ENCODE data around the gene CLCN7.
A peak's percentile ranks its signal among the peaks of the same experiment; 100 is the strongest.

DNA sequence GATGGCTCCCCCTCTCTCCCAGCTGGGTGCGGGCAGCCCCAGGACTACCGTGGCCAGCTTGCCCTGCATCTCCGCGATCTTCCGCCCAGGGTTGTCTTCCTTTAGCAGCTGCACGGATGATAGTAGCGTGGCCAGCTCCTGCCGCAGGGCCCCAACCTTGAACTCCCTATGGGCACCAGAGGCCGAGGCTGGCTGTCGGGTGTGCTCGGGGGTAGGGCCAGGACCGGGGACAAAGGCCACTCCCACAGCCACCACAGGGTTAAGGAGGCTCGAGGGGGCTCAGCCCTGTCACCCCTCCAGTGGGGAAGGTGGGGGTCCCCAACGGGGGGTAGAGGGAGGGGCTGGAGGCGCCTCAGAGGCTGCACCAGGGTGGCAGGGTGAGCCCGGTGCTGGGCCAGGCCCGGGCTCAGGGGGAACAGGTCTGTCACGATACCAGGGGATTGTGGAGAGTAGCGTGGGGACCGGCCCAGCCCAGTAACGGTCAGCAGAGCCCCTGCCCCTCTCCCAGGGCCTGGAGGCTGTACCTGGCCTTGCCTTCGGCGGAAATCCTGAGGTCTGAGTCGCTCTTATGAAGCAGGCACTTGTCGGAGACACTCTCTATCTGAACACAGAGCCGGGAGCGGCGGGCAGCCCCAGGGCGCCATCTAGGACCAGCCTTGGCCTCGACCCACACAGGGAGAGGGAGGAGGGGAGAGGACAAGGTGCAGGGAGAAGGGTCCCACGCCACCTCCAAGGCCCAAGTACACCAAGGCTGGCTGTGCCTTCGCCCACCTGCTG is 38.7 kb downstream of the CLCN7 start:
- TF ChIP-seq, protein P1, sequence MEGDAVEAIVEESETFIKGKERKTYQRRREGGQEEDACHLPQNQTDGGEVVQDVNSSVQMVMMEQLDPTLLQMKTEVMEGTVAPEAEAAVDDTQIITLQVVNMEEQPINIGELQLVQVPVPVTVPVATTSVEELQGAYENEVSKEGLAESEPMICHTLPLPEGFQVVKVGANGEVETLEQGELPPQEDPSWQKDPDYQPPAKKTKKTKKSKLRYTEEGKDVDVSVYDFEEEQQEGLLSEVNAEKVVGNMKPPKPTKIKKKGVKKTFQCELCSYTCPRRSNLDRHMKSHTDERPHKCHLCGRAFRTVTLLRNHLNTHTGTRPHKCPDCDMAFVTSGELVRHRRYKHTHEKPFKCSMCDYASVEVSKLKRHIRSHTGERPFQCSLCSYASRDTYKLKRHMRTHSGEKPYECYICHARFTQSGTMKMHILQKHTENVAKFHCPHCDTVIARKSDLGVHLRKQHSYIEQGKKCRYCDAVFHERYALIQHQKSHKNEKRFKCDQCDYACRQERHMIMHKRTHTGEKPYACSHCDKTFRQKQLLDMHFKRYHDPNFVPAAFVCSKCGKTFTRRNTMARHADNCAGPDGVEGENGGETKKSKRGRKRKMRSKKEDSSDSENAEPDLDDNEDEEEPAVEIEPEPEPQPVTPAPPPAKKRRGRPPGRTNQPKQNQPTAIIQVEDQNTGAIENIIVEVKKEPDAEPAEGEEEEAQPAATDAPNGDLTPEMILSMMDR (IDR thresholded peaks at IDR 0.05) = peak; percentile 28
- no peak for TF ChIP-seq ZFX (IDR thresholded peaks at IDR 0.05; ENCODE audit: borderline replicate concordance)
